Astrocyte of the hippocampus (primary cell): Measurements from ENCODE around the gene RNPS1.
A peak's percentile ranks its signal among the peaks of the same experiment; 100 is the strongest.

Experiments
- DNase-seq: peaks from one replicate; pipeline ENCODE4 v3.0.0; 2011; ENCODE audit warnings: low read depth, low spot score

RNPS1 gene

GRCh38 chr16:2235695-2236336, 32.1 kb downstream of the RNPS1 start:
- no peak for DNase-seq

DNA sequence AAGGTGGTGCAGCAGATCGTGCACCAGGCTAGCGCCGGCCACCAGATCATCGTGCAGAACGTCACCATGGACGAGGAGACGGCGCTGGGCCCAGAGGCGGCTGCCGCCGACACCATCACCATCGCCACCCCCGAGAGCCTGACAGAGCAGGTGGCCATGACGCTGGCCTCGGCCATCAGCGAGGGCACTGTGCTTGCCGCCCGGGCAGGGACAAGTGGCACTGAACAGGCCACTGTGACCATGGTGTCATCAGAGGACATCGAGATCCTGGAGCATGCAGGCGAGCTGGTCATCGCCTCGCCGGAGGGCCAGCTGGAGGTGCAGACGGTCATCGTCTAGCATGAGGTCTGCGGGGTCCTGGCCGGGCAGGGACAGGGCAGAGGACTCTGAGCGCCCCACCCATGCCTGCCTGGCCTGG, 32.7 kb downstream of the RNPS1 start:
- no peak for DNase-seq

DNA sequence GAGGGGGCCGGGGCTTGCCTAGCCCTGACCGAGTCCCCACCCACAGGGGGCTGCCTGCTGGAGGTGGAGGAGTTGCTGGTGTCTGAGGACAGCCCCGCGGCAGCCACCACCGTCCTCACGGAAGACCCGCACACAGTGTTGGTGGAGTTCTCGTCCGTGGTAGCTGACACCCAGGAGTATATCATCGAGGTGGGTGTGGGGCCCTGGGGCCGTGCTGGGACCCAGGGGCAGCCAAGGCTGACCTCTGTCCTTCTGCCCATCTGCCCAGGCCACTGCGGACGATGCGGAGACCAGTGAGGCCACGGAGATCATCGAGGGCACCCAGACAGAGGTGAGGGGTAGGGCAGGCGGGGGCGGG, 33.1 kb downstream of the RNPS1 start:
- DNase-seq: no peak

GRCh38 chr16:2233872-2234812, 33.8 kb downstream of the RNPS1 start:
- DNase-seq: no peak

DNA sequence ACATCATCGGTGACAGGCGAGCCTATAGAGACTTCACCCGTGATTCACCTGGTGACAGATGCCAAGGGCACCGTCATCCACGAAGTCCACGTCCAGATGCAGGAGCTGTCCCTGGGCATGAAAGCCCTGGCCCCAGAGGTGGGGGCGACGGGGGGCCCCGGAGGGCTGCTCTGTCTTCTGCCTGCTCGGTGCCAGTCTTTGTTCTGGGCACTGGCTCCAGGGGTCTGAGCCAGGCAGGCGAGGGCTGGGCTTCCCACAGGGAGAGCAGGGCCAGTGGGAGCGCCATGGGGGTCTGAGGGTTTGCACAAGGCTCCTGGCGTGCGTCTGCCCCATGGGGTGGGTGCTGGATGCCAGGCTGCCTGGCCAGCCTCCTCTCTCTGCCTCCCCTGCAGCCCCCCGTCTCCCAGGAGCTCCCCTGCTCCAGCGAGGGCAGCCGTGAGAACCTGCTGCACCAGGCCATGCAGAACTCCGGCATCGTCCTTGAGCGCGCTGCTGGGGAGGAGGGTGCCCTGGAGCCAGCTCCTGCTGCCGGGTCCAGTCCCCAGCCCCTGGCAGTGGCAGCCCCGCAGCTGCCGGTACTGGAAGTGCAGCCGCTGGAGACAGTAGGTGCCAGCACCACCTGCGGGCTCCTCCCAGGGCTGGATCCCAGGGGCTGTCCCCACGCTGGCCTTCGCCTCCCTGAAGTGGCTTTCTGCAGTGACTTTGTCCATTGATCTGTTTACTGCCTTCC, 34.7 kb downstream of the RNPS1 start:
- no peak for DNase-seq

DNA sequence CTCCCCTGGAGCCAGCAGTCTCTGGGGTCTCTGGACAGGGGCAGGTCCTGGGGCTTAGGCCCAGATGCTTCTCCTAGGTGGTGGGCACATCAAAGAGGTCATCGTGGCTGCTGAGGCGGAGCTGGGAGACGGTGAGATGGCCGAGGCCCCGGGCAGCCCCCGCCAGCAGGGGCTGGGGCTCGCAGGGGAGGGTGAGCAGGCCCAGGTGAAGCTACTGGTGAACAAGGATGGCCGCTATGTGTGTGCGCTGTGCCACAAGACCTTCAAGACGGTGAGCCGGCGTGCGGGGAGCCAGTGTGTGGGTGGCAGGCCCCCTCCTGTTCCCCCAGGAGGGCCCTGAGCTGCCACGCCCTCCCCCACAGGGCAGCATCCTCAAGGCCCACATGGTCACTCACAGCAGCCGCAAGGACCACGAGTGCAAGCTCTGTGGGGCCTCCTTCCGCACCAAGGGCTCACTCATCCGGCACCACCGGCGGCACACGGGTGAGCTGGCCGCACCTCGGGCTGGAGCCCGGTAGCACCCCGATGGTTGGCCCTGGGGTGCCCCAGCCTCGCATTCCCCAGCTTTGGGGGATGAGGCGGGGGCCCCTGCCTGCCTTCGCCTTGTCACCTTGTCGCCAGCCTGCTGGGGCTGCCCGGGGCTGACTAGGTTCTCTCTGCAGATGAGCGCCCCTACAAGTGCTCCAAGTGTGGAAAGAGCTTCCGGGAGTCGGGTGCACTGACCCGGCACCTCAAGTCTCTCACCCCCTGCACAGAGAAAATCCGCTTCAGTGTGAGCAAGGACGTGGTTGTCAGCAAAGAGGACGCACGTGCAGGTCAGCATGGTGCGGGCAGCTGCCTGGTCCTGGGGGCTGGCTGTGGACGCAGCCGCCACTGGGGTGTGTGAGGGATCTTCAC, 35.6 kb downstream of the RNPS1 start:
- DNase-seq: no peak

DNA sequence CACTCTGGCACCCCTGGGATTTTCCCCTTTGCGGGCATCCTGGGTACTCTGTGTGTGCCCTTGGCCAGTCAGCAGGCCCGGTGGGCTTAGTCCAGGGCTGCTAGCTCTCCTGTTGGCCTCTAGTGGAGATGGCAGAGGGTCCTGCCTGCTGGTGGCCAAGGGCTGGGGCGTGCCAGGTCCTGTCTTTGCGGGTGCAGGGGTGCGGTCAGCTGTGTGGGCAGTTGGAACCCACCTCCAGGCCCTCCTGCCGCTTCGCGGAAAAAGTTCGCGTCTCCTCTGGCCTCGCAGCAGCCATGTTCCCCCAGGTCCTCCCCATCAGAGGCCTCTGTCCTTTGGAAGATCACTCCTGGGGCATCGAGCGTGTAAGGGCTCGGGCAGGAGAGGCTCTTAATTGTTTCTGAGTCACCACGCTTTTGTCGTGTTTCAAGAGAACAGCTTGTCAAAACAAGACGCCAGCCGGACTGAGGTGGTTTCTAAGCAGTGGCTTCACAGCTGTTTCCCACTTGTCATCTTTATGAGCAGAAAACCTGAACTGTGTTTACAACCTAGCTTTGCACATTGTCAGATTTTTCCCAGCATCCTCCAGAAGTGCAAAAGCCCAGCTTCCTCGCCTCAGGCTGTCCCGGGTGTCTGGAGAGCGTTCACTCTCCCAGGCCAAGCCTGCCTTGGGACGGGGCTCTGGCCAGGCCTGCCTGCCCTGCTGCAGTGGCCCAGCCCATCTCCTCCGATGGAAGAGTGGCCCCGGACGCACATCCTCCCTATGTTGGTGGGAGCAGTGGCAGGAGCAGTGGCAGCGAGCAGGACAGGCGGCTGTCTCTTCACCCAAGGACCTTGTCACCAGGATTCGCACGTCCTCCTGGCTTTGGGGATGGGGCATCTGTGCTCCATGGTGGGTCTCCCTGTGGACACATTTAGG, 36.7 kb downstream of the RNPS1 start:
- DNase-seq: peak; percentile 68

DNA sequence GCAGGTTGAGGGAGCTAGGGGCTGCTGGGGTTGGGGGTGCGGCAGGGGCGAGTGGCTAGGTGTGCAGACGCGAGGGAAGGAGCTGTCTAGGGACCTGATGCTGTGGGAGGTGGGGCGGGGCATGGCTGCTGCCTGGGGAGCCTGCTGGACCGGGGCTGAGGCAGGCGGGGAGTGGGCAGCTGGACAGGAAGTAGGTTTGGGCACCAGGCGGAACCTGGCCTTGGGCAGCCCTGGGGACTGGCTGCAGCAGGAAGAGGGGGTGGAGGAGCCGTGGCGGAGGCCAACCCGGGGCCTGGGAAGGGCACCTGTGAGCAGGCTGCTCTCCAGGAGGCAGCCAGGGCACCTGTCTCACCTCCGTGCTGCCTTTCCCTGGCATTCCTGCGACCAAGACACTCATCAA, 37.5 kb downstream of the RNPS1 start:
- no peak for DNase-seq

DNA sequence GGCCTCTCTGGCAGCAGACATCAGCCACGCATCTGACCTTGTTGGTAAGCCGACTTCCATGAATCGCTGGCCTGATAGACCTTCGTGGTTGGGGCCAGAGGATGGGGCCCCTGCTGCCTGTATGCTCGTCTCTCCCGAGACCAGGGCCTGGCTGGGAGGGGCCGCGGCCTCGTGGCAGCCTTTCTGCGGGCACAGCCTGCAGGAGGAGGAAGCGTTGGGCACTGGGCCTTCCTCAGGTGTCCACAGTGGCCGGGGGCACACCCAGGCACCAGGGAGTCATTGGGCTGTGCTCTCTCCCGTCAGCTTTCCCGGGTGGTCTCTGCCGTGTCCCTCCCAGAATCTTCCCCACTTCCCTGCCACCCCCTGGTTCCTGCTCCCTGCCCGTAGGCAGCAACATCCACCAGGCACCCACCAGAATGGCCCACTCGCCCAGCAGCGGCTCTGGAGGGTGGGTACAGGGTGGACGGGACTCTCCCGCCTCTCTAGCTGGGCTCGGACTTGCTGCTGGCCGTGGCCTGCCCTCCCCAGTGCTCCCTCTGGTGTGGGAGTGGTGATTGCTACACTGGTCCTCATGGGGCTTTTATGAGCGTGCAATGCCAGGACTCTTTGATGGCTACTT, 38.2 kb downstream of the RNPS1 start:
- DNase-seq: no peak

GRCh38 chr16:2229091-2229490, 38.8 kb downstream of the RNPS1 start:
- DNase-seq: no peak

DNA sequence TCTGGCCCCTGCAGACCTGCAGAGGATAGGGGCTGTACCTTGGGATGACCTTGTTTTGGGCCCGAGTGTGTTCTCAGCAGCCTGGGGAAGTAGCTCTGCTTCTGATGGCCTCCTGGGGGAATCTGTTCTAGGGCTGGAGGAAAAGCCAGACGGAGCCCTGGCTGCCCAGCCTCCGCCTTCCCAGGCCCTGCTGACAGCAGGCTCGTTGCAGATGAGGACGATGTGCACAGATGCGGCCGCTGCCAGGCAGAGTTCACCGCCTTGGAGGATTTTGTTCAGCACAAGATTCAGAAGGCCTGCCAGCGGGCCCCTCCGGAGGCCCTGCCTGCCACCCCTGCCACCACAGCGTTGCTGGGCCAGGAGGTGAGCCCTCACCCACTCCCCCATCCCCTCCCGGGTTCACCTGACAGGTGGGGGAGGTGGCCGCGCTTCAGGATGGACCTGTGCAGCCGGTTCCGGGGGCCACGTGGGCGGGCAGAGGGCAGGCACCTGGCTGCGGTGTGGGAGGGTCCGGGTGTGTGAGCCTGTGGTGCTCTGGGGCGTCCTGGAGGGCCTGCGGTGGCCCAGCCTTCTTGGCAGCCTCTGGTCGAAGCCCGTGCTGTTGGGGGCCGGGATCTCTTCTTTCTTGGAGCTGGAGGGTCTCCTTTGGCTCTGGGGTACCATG, 39.6 kb downstream of the RNPS1 start:
- no peak for DNase-seq

DNA sequence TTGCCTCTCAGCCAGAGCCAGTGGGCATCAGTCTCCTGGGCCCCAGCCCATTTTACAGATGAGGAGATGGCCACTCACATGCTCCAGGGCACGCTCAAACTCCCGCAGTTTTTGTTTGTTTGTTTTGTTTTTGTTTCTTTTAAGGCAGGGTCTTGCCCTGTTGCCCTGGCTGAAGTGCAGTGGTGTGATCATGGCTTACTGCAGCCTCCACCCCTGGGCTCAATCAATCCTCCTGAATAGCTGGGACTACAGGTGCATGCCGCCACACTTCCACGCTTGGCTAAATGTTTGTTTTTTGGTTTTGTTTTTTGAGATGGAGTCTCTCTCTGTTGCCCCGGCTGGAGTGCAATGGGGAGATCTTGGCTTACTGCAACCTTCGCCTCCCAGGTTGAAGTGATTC, 41.0 kb downstream of the RNPS1 start:
- no peak for DNase-seq

GRCh38 chr16:2226245-2226793, 41.6 kb downstream of the RNPS1 start:
- DNase-seq: no peak

- DNase-seq: peak; percentile 70
These were observed 43.9 kb downstream of the RNPS1 start for GRCh38 chr16:2223942-2224486.

- peak; percentile 100 for DNase-seq
These were observed 44.5 kb downstream of the RNPS1 start, which contains the start of gene E4F1 for GRCh38 chr16:2223221-2223941. TSS of gene E4F1 (plus strand) at chr16:2223591. CDS start at chr16:2223614, 23 bp downstream.

GRCh38 chr16:2216330-2216729, 51.6 kb downstream of the RNPS1 start:
- DNase-seq: no peak

- no peak for DNase-seq
These were observed 53.3 kb downstream of the RNPS1 start, which contains the start of gene PGP for GRCh38 chr16:2214719-2214968. TSS of gene PGP (minus strand) at chr16:2214840. CDS start at chr16:2214777, 63 bp downstream.
